Uterus (tissue), 2 donors: Measurements from ENCODE around the gene MED17.

Experiments
- CTCF ChIP-seq, 4 experiments: fragments of 200-600 bp in 2 of 4; fragments of 450-650 bp in 2 of 4; sonication (generic) in 2 of 4; IDR thresholded peaks; one replicate each; pipeline ENCODE4 v1.5.1; 2016 to 2019; ENCODE audit warnings: antibody characterized with exemption in 4 of 4, mild to moderate bottlenecking in 2 of 4, moderate library complexity in 1 of 4
- POLR2A ChIP-seq, 2 donors: fragments of 450-650 bp; IDR thresholded peaks; one replicate each; pipeline ENCODE4 v1.6.1; 2016; ENCODE audit warnings: antibody characterized with exemption in 2 of 2, mild to moderate bottlenecking in 1 of 2, moderate library complexity in 1 of 2

GRCh38 chr11:93734427-93735222 lies 49.5 kb upstream of the MED17 start:
- TF ChIP-seq POLR2A (IDR thresholded peaks at IDR 0.05): no peak
- no peak for TF ChIP-seq CTCF (IDR thresholded peaks at IDR 0.05)
